Activated CD8-positive, alpha-beta memory T cell treated with anti-CD3 and anti-CD28 coated beads, Interleukin-2, amount 50 U/mL, for 24 hours (primary cell): ENCODE measurements around the gene MTFR1L.

Source experiments
- DNase-seq: peaks from one replicate; pipeline ENCODE4 v3.0.0-alpha.2; 2020; ENCODE audit errors: extremely low read depth

Gene MTFR1L

GRCh38 chr1:25807480-25808390 is 12.0 kb upstream of the MTFR1L start:
- DNase-seq = no peak

GRCh38 chr1:25808481-25809244 is 11.1 kb upstream of the MTFR1L start:
- no peak for DNase-seq

- DNase-seq = no peak
These were observed 10.3 kb upstream of the MTFR1L start for GRCh38 chr1:25809283-25809926.

GRCh38 chr1:25809929-25810328 is 9.8 kb upstream of the MTFR1L start:
- DNase-seq = no peak

- peak; percentile 63 for DNase-seq
These were observed 9.1 kb upstream of the MTFR1L start for GRCh38 chr1:25810341-25811299.

- no peak for DNase-seq
These were observed 8.2 kb upstream of the MTFR1L start for GRCh38 chr1:25811384-25812082.

GRCh38 chr1:25813071-25813733 is 6.6 kb upstream of the MTFR1L start:
- DNase-seq = no peak

GRCh38 chr1:25813734-25814471 is 5.9 kb upstream of the MTFR1L start:
- DNase-seq = no peak

- DNase-seq = no peak
These were observed 5.1 kb upstream of the MTFR1L start for GRCh38 chr1:25814549-25815087.

- DNase-seq = no peak
These were observed 4.3 kb upstream of the MTFR1L start for GRCh38 chr1:25815208-25816111.

- no peak for DNase-seq
These were observed 3.5 kb upstream of the MTFR1L start for GRCh38 chr1:25816112-25816718.

GRCh38 chr1:25817840-25818501 is 1.8 kb upstream of the MTFR1L start:
- no peak for DNase-seq

GRCh38 chr1:25818569-25818968 is 1.2 kb upstream of the MTFR1L start:
- DNase-seq = no peak

GRCh38 chr1:25820247-25821111 is 725 bp downstream of the MTFR1L start:
- DNase-seq = peak; percentile 37

- DNase-seq = no peak
These were observed 1.3 kb downstream of the MTFR1L start for GRCh38 chr1:25821112-25821476.

- DNase-seq = no peak
These were observed 1.9 kb downstream of the MTFR1L start for GRCh38 chr1:25821630-25822091.
